Measurements from ENCODE around the gene SHROOM2.

SHROOM2 gene

GRCh38 chrX:9943420-9943819 is 157.2 kb downstream of the SHROOM2 start:
- DNase-seq (ENCODE audit: low read depth), result no peak

GRCh38 chrX:9947131-9947794 is 161.0 kb downstream of the SHROOM2 start:
- DNase-seq (ENCODE audit: low read depth), result no peak

- no peak for DNase-seq (ENCODE audit: low read depth)
Observed at GRCh38 chrX:9948406-9948805, 162.2 kb downstream of the SHROOM2 start.

GRCh38 chrX:9952300-9952699 is 166.1 kb downstream of the SHROOM2 start:
- no peak for DNase-seq (ENCODE audit: low read depth)

GRCh38 chrX:9953396-9953795 is 167.2 kb downstream of the SHROOM2 start:
- no peak for DNase-seq (ENCODE audit: low read depth)

GRCh38 chrX:9955506-9955905 is 169.3 kb downstream of the SHROOM2 start:
- DNase-seq (ENCODE audit: low read depth), result no peak

- no peak for DNase-seq (ENCODE audit: low read depth)
Observed at GRCh38 chrX:9957743-9958142, 171.5 kb downstream of the SHROOM2 start.

GRCh38 chrX:9958183-9958582 is 172.0 kb downstream of the SHROOM2 start:
- DNase-seq (ENCODE audit: low read depth), result no peak

- no peak for DNase-seq (ENCODE audit: low read depth)
Observed at GRCh38 chrX:9961750-9962149, 175.5 kb downstream of the SHROOM2 start.

- DNase-seq (ENCODE audit: low read depth), result no peak
Observed at GRCh38 chrX:9966775-9967408, 180.7 kb downstream of the SHROOM2 start, which contains the start of gene CLDN34. Gene CLDN34 (plus strand): TSS chrX:9967358. CDS start chrX:9967358, 0 bp downstream.

- no peak for DNase-seq (ENCODE audit: low read depth)
Observed at GRCh38 chrX:9977635-9978034, 191.4 kb downstream of the SHROOM2 start.

GRCh38 chrX:9980401-9980800 is 194.2 kb downstream of the SHROOM2 start:
- DNase-seq (ENCODE audit: low read depth), result no peak

- no peak for DNase-seq (ENCODE audit: low read depth)
Observed at GRCh38 chrX:9980927-9981326, 194.7 kb downstream of the SHROOM2 start.

GRCh38 chrX:9983441-9983840 is 197.2 kb downstream of the SHROOM2 start:
- DNase-seq (ENCODE audit: low read depth), result no peak

- DNase-seq (ENCODE audit: low read depth), result no peak
Observed at GRCh38 chrX:9983846-9984245, 197.6 kb downstream of the SHROOM2 start.

GRCh38 chrX:9988762-9989161 is 202.5 kb downstream of the SHROOM2 start:
- DNase-seq (ENCODE audit: low read depth), result no peak

GRCh38 chrX:9992061-9992460 is 205.8 kb downstream of the SHROOM2 start:
- DNase-seq (ENCODE audit: low read depth), result no peak

GRCh38 chrX:9992724-9993123 is 206.5 kb downstream of the SHROOM2 start:
- no peak for DNase-seq (ENCODE audit: low read depth)

GRCh38 chrX:9995855-9996339 is 209.7 kb downstream of the SHROOM2 start:
- peak; percentile 65 for DNase-seq (ENCODE audit: low read depth)

- DNase-seq (ENCODE audit: low read depth), result no peak
Observed at GRCh38 chrX:9997041-9997440, 210.8 kb downstream of the SHROOM2 start.

GRCh38 chrX:9997524-9997923 is 211.3 kb downstream of the SHROOM2 start:
- no peak for DNase-seq (ENCODE audit: low read depth)
